HT1080 (cell line): ENCODE data around the gene CEP104. TPM values are rescaled to one million over a fixed set of nuclear protein-coding genes. Genes with fewer than 3 reads are reported as not detected.
"Not testable (repeated sequence)": the region's sequence is repeated elsewhere in the genome, so short reads cannot be mapped to it uniquely, and the experiment has no call there.

Source experiments
- DNase-seq: peaks from one replicate; pipeline ENCODE4 v3.0.0-alpha.2; 2015; ENCODE audit warnings: low read depth
- total RNA-seq: library from RNA; depleted of rRNA; stranded (reverse); fragments of >200 nt; shearing (Covaris generic); gene quantifications from 2 replicates; pipeline ENCODE4 v1.2.3, GENCODE V29; 2014

The CEP104 gene
- total RNA-seq, 1 experiment from 2014 or later: 22.8 TPM

DNA sequence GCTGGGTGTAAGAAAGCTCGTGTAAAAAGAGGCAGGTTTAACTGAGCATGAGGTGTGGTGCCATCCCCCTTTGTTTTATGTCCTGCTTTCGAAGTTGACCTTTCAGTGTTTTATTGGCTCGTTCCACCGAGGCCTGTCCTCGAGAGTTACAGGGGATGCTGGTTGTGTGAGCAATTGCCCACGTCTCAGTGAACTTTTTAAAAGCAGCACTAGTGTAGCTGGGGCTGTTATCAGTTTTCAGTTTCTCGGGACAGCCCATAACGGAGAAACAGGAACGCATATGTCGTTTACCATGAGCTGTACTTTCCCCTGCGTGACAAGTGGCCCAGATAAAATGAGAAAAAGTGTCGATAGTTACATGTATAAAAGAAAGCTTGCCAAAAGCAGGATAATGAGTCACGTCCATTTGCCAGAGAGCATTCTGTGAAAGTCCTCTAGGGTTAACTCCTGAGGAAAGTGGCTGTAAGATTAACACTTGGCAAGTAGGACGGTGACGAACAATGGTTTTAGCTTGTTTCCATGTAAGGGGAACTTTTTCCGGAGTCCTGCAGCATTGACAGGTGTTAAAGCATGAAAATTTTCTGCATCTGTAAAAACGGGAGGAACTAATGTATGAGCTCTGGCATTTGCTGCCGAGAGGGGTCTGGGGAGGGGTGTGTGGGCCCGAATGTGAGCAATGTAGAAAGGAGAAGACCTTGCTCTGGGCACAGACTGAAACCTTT lies 52.9 kb downstream of the CEP104 start:
- DNase-seq: no peak

DNA sequence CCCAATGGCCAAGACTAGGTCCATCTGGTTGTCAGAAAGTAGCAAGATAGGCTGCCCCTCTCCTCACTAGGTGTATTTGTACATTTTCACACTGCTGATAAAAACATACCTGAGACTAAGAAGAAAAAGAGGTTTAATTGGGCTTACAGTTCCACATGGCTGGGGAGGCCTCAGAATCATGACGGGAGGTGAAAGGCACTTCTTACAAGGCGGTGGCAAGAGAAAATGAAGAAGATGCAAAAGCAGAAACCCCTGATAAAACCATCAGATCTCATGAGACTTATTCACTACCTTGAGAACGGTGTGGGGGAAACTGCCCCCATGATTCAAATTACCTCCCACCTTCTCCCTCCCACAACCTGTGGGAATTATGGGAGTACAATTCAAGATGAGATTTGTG lies 56.2 kb downstream of the CEP104 start:
- not testable (repeated sequence) for DNase-seq

DNA sequence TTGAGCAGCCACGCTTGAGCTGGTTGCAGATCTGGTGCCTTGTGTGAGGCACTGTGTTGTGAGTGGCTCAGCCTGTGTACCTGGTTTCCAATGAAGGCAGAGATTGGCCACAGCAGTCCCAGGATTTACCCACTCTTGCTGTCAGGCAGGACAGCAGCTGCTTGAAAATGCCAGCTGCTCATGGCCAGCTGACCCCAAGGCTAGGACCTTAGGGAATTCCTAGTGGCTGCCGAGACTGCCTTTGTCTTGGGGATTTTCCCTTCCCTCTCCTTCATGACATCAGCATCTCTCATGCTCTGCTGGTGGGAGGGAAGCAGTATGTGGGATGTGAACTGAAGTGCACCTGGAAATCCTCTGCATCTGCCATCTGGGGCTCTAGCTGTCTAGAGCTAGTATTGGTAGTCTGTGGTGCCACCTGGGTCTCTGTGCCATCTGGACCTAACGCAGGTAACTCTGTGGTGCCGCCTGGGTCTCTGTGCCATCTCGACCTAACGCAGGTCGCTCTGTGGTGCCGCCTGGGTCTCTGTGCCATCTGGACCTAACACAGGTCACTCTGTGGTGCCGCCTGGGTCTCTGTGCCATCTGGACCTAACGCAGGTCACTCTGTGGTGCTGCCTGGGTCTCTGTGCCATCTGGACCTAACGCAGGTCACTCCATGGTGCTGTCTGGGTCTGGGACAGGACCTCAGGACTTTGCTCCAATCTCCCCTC lies 56.9 kb downstream of the CEP104 start:
- DNase-seq: no peak

DNA sequence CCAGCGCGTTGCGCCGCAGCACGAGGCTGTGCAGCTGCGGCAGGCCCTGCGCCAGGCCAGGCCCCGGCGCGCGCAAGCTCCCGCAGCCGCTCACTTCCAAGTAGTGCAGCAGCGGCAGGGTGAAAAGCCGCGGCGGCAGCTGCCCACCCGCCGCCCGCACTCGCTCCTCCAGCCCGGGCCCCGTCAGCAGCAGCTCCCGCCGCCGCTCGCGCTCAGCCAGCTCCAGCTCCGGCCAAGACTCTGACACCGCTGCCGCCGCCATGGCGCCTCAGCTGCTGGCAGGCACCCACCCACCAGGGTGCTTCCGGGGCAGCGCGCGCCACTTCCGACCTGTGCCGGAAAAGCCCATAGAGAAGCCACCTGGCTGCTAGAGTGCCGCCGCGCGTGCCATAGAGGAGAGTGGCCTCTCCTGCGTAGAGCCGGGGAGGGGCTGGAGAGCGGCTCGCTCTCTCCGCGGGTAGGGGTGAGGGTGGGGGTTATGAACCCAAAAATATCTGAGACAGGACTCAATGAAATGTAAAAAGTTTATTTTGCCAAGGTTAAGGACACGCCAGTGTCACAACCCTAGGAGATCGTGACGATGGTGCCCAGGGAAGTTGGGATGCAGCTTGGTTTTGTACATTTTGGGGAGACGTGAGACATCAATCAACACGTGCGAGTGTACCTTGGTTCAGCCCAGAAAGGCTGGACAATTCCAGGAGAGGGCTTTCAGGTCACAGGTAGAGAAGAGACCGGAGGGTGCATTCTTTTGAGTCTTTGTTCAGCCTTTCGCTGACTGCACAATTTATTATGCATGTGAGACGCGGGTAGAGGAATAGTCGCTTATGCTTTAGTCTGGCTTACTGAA lies 60.6 kb downstream of the CEP104 start, which contains the start of gene LRRC47:
Gene LRRC47, minus strand, starts transcription at position 284 of the 847 bp plus-strand sequence. Its CDS starts 22 bp downstream, at position 262.
- peak; percentile 87 for DNase-seq

DNA sequence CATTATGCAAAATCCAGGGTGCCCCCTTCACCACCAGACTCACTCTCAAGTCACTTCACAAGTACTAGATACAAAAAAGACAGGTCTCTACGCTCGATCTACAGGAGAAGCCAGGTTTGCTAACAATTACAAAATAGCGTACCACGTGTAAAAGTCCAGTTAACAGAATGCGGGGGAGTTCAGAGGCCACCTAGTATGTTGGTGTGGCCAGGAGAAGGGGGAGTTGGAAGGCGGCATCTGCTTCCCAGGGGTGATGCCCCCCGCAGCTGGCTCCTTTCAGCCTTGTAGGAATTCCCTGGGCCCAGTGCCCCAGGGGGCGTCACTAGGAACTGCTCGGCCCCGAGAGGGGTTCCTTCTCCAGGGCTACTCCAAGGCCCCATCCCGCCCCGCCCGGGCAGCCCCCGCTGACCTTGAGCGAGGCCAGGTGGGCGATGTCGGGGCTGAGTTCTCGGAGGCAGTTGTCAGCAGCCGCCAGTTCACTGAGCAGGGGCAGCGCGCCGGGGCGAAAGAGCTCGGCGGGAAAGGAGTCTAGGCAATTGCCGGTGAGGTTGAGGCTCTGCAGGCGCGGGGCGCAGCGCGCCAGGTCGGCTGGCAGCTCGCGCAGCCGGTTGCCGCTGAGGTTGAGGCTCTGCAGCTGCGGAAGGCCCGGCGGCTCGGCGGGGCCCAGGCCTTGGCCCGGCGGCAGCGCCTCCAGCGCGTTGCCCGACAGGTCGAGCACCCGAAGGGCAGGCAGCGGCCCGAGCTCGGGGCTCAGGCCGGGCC lies 61.4 kb downstream of the CEP104 start:
- no peak for DNase-seq

DNA sequence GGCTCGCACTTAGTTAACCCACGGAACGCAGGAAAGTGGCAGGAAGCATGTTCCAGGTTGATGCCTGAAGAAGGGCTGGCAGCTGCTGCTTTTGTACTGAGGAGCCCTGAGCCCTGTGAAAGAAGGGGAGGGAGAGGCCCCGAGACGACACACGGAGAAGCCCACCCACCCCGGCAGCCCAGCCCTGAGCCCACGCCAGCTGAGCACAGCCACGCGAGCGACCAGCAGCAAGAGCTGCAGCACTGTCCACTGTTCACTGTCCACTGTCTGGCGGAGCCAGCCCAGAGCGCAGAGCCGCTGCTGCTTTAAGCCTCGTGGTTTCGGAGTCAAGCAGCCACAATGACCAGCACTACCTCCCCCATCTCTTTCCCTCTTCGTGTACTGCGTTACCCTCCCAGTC lies 66.1 kb downstream of the CEP104 start:
- DNase-seq: no peak

DNA sequence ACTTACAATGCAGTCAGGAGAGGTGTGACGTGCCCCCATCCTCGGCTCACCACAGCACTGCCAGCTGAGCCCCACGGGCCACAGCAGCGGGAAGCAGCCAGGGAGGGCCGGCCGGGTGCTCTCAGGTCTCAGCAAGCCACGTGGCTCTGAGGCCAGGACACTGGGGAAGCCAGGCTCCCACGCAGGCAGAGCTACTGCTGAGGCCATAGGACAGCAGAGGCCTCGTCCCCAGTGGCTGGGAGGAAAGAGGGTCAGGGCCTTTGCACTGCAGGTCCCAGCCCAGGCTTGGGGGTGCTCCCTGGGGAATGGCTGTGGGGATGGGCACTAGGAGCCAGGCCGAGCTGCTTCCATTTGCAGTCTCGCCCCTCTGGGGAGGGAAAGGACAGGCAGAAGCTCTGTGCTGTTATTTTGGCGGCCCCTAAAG lies 66.5 kb downstream of the CEP104 start:
- DNase-seq: no peak

DNA sequence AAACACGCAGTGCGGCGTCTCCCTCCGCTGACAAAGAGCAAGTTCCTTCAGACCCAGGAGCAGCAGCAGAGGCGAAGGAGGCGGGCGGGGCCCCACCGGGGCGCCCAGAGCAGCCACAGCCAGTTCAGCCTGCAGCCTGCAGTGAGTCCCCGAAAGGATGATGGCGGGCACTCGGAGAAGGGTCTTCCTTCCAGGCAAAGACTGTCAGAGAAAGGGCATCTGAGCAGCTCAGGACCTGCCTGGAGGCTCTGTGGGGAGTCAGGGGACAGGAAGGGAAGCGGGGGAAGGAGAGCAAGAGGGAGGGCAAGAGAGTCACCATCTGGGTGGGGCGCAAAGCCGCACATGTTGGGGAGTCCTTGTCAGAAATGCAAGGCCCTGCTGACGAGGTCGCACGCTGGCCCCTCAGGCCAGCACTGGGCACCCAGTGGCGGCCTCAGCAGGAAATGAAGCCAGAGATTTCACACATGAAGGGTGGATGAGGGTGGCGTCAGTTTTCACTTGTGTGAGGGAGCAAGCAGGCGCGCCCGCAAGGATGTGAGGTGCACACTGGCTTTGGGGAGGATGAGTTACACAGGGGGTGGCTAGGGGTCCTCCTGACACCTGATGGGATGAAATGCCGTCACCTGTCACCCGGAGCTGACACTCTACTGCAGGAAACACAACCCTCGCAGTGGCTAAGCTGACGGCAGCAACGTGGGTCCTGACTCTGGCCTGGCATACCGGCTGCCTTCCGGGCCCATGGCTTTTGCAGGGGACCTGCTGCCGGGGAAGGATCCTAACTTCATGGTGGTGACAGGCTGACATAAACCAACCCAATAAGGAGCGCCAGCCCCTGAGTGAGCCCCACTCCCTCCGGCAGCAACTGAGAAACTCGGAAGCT lies 67.3 kb downstream of the CEP104 start:
- no peak for DNase-seq

DNA sequence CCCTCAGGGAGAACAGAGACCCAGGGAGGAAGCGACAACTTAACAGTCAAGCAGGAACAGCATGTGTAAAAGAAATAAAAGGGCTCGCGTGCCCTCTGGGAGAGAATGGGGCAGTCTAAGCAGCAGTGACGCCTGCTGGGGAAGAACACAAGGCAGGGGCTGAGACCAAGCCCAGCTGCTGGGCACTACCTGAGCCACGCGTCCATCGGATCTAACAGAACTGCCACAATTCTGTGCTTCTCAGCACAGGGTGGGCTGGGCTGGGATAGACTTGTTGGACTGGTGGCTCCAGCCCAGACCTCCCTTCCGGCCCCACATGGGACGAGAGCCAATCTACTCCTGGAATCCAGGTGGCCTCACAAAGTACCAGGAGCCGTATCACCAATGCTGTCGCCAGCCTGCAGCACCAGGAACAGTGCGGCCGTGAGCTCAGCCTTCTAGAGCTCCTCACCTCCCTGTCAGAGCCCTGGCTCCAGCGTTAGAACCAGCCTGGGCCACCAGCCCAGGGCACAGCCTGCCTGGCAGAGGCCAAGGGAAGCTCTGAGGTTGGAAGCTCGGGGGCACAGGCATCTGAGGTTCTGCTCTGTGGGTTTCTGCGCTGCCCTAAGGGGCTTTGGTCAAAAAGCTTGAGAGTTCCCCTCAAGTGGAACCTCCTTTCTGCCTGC lies 68.1 kb downstream of the CEP104 start:
- no peak for DNase-seq

DNA sequence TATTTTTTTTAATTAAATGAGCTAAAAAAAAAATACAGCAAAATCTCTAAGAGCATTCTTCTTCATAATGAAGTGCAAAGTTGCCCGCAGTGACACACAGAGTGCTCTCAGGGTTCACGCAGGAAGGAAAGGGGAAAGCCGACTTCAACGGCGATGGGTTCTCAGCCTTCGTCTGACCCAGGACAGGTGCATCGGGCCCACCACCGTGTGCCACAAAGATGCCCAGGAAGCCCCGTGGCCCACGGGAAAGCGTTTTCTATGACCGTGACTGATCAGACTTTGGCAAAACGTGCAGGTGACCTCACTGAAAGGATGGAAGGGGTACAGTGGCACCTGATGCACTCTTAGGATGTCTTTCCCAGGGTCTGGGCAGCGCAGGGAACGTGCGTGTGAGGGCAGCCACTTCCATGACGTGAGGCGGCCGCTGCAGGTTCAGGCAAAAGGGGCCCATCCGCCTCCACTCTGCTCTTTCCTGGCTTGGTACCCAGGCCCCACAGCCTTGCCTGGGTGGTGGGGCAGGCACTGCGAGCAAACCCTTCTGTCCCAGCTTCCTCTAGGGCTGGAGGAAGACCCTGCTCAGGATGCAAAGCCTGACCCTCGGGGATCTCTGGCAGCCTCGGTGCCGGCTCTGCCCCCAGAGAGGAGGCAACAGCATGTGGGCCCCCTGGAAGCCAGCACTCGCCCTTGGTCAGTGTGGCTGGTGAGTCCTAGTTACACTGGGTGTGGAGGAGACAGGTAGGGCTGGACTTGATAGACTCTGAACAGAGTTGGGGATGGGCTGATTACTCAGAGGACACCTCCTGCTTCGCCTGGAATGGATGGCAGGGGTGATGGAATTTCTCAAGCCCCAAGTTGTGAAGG lies 69.0 kb downstream of the CEP104 start:
- DNase-seq: no peak

DNA sequence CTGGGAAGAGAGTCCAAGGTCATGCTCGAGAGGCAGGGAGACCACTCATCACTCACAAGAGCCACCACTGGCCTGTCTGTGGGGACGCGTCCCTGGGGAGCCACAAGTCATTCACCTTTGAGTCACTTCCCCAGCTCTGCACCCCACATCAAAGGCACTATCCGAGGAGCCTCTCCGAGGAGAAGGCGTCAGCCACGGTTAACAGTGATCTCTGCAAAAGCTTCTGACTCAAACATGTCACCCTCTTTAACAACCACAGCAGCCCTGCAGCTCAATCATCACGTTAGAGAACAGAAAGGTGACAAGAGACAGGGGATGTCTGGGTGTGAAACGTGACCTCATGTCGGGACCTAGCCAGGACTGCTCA lies 69.7 kb downstream of the CEP104 start:
- DNase-seq: no peak

DNA sequence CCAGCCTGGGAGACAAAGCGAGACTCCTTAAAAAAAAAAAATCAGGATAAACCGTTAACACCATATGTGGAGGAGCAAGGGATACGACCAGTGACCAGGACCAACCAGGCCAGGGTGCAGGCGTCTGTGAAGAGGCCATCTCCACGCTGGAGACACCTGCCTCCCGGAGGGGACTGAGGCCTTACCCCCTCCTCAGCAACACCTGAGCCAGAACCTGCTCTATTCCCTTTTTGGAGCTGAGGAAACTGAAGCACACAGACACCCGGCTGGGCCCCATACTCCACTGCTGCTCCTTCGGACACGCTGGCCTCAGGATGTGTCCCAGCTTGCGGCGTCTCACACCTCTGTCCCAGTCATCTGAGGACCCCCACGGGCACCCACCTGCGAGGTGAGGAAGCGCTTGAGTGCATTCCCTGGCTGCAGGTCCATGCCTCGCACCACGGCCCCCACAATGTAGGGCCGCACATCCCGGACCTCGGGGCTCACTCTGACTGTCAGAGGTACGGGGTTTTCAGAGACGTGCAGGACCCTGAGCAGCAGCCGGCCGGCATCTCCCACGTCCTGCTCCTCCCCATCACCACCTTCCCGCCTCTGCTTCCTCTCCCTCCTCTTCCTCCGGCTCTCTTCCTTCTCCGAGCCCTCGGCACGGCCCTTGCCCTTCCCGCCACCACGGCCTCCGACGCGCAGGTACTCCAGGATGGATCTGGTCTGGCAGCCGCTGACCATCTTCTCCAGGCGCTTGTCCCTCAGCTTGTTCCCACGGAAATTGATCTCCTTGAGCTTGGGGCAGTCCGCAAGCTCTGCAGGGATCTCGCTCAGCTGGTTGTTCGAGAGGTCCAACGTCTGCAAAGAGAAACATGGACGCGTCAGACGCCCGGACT lies 70.3 kb downstream of the CEP104 start:
- DNase-seq: no peak

DNA sequence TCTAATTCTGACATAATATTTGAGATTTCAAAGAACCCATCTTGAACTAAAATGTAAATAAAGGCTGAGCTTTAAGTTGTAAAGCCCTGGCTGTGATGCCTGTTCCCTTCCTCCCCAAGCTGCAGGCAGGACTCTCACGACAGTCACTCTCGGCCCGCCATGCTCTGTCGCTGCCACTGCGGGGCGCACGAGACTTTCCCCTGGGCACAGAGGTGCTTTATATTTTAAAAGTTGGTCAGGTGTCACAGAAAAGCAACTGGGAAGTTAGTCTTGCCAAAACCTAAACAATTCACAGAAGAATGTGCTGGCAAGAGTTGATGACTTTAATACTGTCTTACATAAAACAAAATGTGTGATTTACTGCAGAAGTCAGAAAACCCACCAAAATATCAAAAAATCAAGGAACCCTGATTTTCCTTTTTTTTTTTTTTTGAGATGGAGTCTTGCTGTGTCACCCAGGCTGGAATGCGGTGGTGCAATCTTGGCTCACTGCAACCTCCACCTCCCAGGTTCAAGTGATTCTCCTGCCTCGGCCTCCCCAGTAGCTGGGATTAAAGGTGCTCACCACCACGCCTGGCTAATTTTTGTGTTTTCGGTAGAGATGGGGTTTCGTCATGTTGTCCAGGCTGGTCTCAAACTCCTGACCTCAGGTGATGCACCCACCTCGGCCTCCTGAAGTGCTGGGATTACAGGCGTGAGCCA lies 71.4 kb downstream of the CEP104 start:
- DNase-seq: no peak

DNA sequence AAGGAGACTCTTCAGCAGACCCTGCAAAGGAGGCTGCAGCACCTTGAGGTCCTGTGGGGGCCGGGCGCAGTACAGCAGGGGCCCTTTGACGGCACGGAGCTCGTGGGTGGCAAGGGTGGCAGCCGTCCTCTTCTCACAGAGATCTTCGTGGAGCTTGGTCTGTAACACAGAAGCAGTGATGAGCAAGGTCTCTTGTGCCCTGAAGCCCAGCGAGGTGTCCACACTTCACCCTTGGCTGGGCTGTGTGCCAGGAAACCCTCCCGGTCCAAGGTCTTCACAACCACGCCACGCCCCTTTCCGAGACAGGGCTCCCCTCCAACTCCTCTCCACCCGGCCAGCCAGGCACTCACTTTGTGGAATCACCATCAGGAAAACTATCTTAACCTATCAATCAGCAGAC lies 72.0 kb downstream of the CEP104 start:
- no peak for DNase-seq

DNA sequence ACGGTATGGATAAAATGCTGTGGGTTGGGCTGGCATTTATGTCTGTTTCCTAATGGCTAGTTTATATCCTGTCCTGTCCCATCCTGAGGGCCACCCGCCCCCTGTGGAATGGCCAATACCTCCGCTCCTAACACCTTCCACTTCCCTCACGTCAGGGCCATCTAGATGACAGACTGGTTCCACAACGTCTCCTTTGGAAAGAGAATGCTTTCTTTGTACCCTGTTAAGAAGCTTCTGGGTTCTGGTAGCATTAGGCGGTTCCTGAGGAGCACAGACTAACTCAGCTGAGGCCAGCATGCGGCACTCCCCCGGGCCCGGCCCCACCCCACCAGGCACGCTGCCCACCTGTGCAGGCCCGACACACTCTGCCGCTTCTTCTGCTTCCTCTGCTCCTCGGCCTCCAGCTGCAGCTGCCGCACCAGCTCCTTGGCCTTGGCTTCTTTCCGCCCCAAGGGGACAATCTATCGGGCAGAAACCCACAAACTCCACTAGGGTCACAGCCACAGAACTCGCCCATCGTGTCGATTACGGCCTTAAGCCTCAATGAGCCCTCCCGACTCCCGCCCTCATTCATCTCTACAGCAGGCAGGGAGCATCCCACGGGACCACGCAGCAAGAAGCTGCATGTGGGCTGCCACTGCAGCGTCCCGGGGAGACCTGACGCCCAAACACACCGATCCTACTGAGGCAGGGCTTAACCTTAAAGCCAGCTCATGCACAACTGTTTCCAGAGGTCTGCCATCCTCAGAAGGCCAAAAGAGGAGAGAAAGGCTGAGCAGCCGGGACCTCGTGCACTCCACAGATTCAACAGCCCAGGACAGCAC lies 73.1 kb downstream of the CEP104 start:
- no peak for DNase-seq

DNA sequence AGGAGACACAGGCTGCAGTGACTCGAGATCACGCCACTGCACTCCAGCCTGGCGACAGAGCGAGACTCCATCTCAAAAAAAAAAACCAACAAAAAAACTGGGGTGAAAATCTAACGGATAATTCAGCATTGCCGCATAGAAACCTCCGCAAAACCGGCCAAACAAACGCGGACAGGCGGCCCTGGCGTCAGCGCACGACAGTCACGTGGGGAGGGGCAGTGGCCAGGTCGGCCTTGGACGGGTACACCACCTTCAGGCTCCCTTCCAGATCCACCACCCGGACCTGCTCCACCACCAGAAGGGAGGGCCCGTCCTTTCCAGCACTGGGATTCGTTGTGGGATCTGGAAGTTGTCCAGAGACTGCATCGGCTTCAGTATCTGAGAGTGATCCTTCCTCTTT lies 76.1 kb downstream of the CEP104 start:
- no peak for DNase-seq
